Neural cell (in vitro differentiated cells): Measurements from ENCODE around the gene CAPN5. TPM values are rescaled to one million over a fixed set of nuclear protein-coding genes. Genes with fewer than 3 reads are reported as not detected.

ENCODE experiments used
- H2AFZ ChIP-seq: fragments of 200-600, 300-800 bp; sonication (generic), shearing (Covaris generic); 2 replicates; pipeline ENCODE4 v1.6.0; 2014; ENCODE audit warnings: low read depth, mild to moderate bottlenecking, antibody characterized with exemption, low read length, moderate library complexity
- H3F3A ChIP-seq: fragments of 200-600 bp; shearing (Covaris generic); 2 replicates; pipeline ENCODE4 v1.6.1; 2016; ENCODE audit warnings: mild to moderate bottlenecking, moderate library complexity, mixed read lengths, antibody characterized with exemption, low read length; ENCODE audit not compliant: insufficient read depth, poor library complexity, severe bottlenecking
- H3K27ac ChIP-seq: fragments of 200-600, 300-800 bp; sonication (generic), shearing (Covaris generic); 2 replicates; pipeline ENCODE4 v1.5.1; 2014; ENCODE audit warnings: mild to moderate bottlenecking, low read length, moderate library complexity
- H3K27me3 ChIP-seq: fragments of 300-800, 200-600 bp; sonication (generic), shearing (Covaris generic); 2 replicates; pipeline ENCODE4 v1.6.0; 2014; ENCODE audit warnings: mild to moderate bottlenecking, low read depth, low read length, moderate library complexity; ENCODE audit not compliant: insufficient read depth
- H3K36me3 ChIP-seq: fragments of 300-800, 200-600 bp; sonication (generic), shearing (Covaris generic); 2 replicates; pipeline ENCODE4 v1.5.1; 2014; ENCODE audit warnings: mild to moderate bottlenecking, antibody characterized with exemption, low read length, moderate library complexity; ENCODE audit not compliant: insufficient read depth
- H3K4me2 ChIP-seq: fragments of 300-800, 200-600 bp; sonication (generic), shearing (Covaris generic); 2 replicates; pipeline ENCODE4 v1.6.0; 2014; ENCODE audit warnings: mild to moderate bottlenecking, low read length
- H3K4me3 ChIP-seq: fragments of 300-800, 200-600 bp; sonication (generic), shearing (Covaris generic); 2 replicates; pipeline ENCODE4 v1.5.1; 2014; ENCODE audit warnings: mild to moderate bottlenecking, low read length, moderate library complexity
- H3K79me2 ChIP-seq: fragments of 200-600 bp; shearing (Covaris generic); replicated peaks from 2 replicates; pipeline ENCODE4 v1.6.0; 2014; ENCODE audit warnings: mild to moderate bottlenecking, low read length, moderate library complexity; ENCODE audit not compliant: insufficient read depth
- H3K9ac ChIP-seq: fragments of 300-800, 200-600 bp; sonication (generic), shearing (Covaris generic); 2 replicates; pipeline ENCODE4 v1.6.1; 2016; ENCODE audit warnings: mild to moderate bottlenecking, low read length, mixed read lengths
- H3K9me2 ChIP-seq: fragments of 200-600 bp; shearing (Covaris generic); 2 replicates; pipeline ENCODE4 v1.6.1; 2016; ENCODE audit warnings: mild to moderate bottlenecking, low read length, mixed read lengths; ENCODE audit not compliant: insufficient read depth
- H3K9me3 ChIP-seq: fragments of 200-600, 300-800 bp; sonication (generic), shearing (Covaris generic); 2 replicates; pipeline ENCODE4 v1.6.1; 2016; ENCODE audit warnings: mild to moderate bottlenecking, mixed run types, low read length, moderate library complexity, mixed read lengths
- H4K20me1 ChIP-seq: fragments of 200-600 bp; shearing (Covaris generic); 2 replicates; pipeline ENCODE4 v1.6.1; 2016; ENCODE audit warnings: mild to moderate bottlenecking, mixed run types; ENCODE audit not compliant: insufficient read depth
- CTCF ChIP-seq: fragments of 450-650 bp; IDR thresholded peaks from 2 replicates; pipeline ENCODE4 v1.5.1; 2014; ENCODE audit warnings: antibody characterized with exemption, mild to moderate bottlenecking, moderate library complexity; ENCODE audit not compliant: poor library complexity, severe bottlenecking
- EP300 ChIP-seq: fragments of 450-650 bp; conservative IDR thresholded peaks from 2 replicates; pipeline ENCODE4 v1.6.1; 2014; ENCODE audit warnings: antibody characterized with exemption, mild to moderate bottlenecking, moderate library complexity; ENCODE audit not compliant: poor library complexity, severe bottlenecking
- MXI1 ChIP-seq: fragments of 450-650 bp; conservative IDR thresholded peaks from 2 replicates; pipeline ENCODE4 v1.6.1; 2014; ENCODE audit warnings: antibody characterized with exemption, mild to moderate bottlenecking; ENCODE audit not compliant: poor library complexity, severe bottlenecking
- POLR2AphosphoS5 ChIP-seq: IDR thresholded peaks from 2 replicates; pipeline ENCODE4 v1.6.1; 2012
- RAD21 ChIP-seq: fragments of 450-650 bp; conservative IDR thresholded peaks from 2 replicates; pipeline ENCODE4 v1.6.1; 2014; ENCODE audit warnings: antibody characterized with exemption, mild to moderate bottlenecking, moderate library complexity
- REST ChIP-seq: IDR thresholded peaks from 2 replicates; pipeline ENCODE4 v1.6.1; 2012; ENCODE audit warnings: borderline replicate concordance
- SMC3 ChIP-seq: fragments of 450-650 bp; conservative IDR thresholded peaks from 2 replicates; pipeline ENCODE4 v1.6.1; 2014; ENCODE audit warnings: antibody characterized with exemption, mild to moderate bottlenecking, moderate library complexity; ENCODE audit not compliant: poor library complexity
- polyA plus RNA-seq: library from polyadenylated mRNA; depleted of rRNA; stranded (reverse); fragments of >200 nt; gene quantifications from 2 replicates; pipeline ENCODE4 v1.2.3, GENCODE V29; 2014

The CAPN5 gene
- polyA plus RNA-seq, 1 donor from 2014 or later = 20.5 TPM

- H3K36me3 ChIP-seq = no peaks in the 10 kb centered on the region
- H3K27ac ChIP-seq = no peak overlapping the region
- TF ChIP-seq REST = no peak
- TF ChIP-seq POLR2AphosphoS5 = no peak
- TF ChIP-seq RAD21 = no peak
- no peak for TF ChIP-seq CTCF
- no peak for TF ChIP-seq MXI1
- TF ChIP-seq SMC3 = no peak
Observed at GRCh38 chr11:77093987-77094840, 27.4 kb downstream of the CAPN5 start.

GRCh38 chr11:77094841-77095365 lies 28.1 kb downstream of the CAPN5 start:
- no peaks in the 10 kb centered on the region for H3F3A ChIP-seq
- no peaks in the 10 kb centered on the region for H3K9me3 ChIP-seq
- no peaks in the 10 kb centered on the region for H3K36me3 ChIP-seq
- TF ChIP-seq MXI1 = no peak
- no peak for TF ChIP-seq EP300
- no peak for TF ChIP-seq SMC3
- no peak for TF ChIP-seq RAD21
- H3K4me3 ChIP-seq = no peak overlapping the region
- no peak overlapping the region for H2AFZ ChIP-seq
- H4K20me1 ChIP-seq = no peaks in the 10 kb centered on the region
- H3K27me3 ChIP-seq = no peaks in the 10 kb centered on the region
- no peaks in the 10 kb centered on the region for H3K79me2 ChIP-seq
- no peaks in the 10 kb centered on the region for H3K9me2 ChIP-seq
- H3K27ac ChIP-seq = no peak overlapping the region
- H3K4me2 ChIP-seq = no peak overlapping the region
- no peak overlapping the region for H3K9ac ChIP-seq

More at GRCh38 chr11:77093987-77094840, 27.4 kb downstream of the CAPN5 start:
- Histone ChIP-seq H3K4me2 (no peak overlapping the region), H4K20me1 (no peaks in the 10 kb centered on the region), H3K27me3 (no peaks in the 10 kb centered on the region), H3F3A (no peaks in the 10 kb centered on the region), H3K9ac (no peak overlapping the region), H2AFZ (no peak overlapping the region), H3K9me2 (no peaks in the 10 kb centered on the region), H3K9me3 (no peaks in the 10 kb centered on the region), H3K4me3 (no peak overlapping the region), H3K79me2 (no peaks in the 10 kb centered on the region)
